HFFc6 (cell line): ENCODE results near the gene CCSER1. TPM values are rescaled to one million over a fixed set of nuclear protein-coding genes. Genes with fewer than 3 reads are reported as not detected.

Experiments used
- DNase-seq: peaks from one replicate; pipeline ENCODE4 v3.0.0-alpha.2; 2018
- H3K27ac Mint-ChIP-seq: 2 replicates; pipeline ENCODE4 v1.8.0; 2020; ENCODE audit warnings: mild to moderate bottlenecking, mixed read lengths
- H3K27me3 Mint-ChIP-seq: 2 replicates; pipeline ENCODE4 v1.8.0; 2021; ENCODE audit warnings: mild to moderate bottlenecking, moderate library complexity, mixed read lengths; ENCODE audit not compliant: insufficient read depth
- H3K36me3 Mint-ChIP-seq: 2 replicates; pipeline ENCODE4 v1.8.0; 2021; ENCODE audit warnings: low read depth, mixed read lengths
- H3K4me1 Mint-ChIP-seq: 2 replicates; pipeline ENCODE4 v1.8.0; 2020; ENCODE audit warnings: low read depth, mixed read lengths
- H3K4me3 Mint-ChIP-seq: 2 replicates; pipeline ENCODE4 v1.8.0; 2020; ENCODE audit warnings: mild to moderate bottlenecking, moderate library complexity, mixed read lengths
- H3K9me3 Mint-ChIP-seq: 2 replicates; pipeline ENCODE4 v1.8.0; 2020; ENCODE audit warnings: mild to moderate bottlenecking, mixed read lengths
- total RNA-seq, 6 experiments: library from RNA; stranded (reverse); fragmentation: NEBNext Ultra II Directional; extraction: Animal tissue kit (Norgen Biotek cat#: 25700); gene quantifications; 2 replicates in 1 of 6; 3 replicates in 5 of 6; pipeline ENCODE4 v1.2.3, GENCODE V29; 2021
- TF ChIP-seq, protein P1 (sequence below): fragments of 200-600 bp; sonication (generic); IDR thresholded peaks from 2 replicates; pipeline ENCODE4 v1.5.0; 2021; ENCODE audit warnings: antibody characterized with exemption, mild to moderate bottlenecking

The CCSER1 gene
- total RNA-seq, 6 experiments from 2014 or later = not detected

DNA sequence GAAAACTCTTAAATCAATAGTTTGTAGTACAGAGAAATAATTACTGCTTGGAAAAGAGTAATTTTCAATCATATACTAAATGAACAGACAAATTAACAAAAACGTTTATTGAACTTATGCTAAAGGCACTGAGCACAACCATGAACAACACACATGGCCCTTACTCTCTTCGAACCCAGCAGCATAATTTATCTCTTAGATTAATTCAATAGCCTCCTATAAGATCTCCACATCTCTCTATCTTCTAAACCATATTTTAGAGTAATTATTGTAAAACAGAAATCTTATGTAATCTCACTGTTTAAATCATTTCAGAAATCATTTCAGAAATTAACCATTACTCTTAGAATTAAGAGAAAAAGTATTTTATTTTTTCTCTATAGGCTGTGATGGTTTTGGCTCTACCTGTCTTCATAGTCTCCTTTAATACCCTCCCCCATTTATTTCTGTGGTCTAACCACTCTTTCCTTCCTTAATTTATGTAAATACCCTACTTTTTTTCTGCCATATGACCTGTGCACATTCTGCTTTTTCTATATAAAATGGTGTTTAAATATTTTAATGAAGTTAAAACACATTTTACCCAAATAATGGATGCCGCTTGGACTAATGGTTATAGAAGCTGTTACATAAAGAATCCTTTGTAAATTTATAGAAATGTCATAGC lies 218.5 kb downstream of the CCSER1 start:
- Mint-ChIP-seq H3K36me3 (no peaks in the 10 kb centered on the region), H3K27ac (no peak overlapping the region), H3K27me3 (no peaks in the 10 kb centered on the region), H3K9me3 (no peaks in the 10 kb centered on the region; the same call in none of the 2 replicates), H3K4me1 (no peaks in the 10 kb centered on the region), H3K4me3 (no peak overlapping the region)
- no peak for DNase-seq
- TF ChIP-seq, protein P1, sequence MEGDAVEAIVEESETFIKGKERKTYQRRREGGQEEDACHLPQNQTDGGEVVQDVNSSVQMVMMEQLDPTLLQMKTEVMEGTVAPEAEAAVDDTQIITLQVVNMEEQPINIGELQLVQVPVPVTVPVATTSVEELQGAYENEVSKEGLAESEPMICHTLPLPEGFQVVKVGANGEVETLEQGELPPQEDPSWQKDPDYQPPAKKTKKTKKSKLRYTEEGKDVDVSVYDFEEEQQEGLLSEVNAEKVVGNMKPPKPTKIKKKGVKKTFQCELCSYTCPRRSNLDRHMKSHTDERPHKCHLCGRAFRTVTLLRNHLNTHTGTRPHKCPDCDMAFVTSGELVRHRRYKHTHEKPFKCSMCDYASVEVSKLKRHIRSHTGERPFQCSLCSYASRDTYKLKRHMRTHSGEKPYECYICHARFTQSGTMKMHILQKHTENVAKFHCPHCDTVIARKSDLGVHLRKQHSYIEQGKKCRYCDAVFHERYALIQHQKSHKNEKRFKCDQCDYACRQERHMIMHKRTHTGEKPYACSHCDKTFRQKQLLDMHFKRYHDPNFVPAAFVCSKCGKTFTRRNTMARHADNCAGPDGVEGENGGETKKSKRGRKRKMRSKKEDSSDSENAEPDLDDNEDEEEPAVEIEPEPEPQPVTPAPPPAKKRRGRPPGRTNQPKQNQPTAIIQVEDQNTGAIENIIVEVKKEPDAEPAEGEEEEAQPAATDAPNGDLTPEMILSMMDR = no peak

DNA sequence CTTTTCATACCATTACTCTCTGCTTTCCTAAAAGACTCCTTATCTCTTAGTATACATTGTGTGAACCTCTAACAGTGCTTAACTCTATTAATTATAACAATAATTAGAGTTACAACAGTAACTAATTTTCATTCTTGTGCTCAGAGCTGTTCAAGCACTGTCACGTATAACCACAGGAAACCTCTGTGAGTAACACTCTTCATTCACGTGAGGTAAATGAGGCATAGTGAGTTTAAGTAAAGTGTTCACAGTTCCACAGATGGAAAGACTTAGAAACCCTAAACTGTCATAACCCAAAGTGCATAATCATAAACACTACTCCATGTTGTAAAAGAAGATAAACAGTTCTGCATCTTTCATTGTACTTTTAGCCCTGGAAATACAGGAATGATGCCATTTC lies 222.4 kb downstream of the CCSER1 start:
- Mint-ChIP-seq H3K36me3 (no peaks in the 10 kb centered on the region), H3K4me3 (no peak overlapping the region), H3K4me1 (no peaks in the 10 kb centered on the region), H3K9me3 (no peaks in the 10 kb centered on the region; the same call in none of the 2 replicates), H3K27me3 (no peaks in the 10 kb centered on the region), H3K27ac (no peak overlapping the region)
- DNase-seq = no peak
- TF ChIP-seq, protein P1 = no peak

- peak; percentile 1 for DNase-seq
- H3K36me3 Mint-ChIP-seq = no peaks in the 10 kb centered on the region
Observed at GRCh38 chr4:90357117-90357710, 230.0 kb downstream of the CCSER1 start.

DNA sequence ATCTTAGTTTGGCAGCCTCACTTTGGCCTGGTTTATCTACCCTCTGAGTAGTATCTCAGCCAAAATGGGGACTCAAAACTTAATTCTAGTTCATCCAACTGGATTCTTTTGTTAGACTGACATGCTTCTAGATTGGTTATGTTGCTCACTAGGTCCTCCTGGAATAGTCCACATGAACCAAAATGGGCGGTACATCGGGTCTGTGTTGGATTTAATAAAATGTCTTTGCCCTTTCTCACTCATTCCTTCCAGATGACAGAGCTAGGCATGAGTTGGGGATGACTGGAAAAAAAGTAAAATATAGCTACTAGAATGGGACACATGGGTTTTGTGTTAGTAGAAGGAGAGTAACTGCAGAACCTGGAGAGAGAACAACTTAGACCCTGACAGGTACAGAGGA lies 247.9 kb downstream of the CCSER1 start:
- no peak for DNase-seq
- H3K4me3 Mint-ChIP-seq = no peak overlapping the region
- no peaks in the 10 kb centered on the region for H3K4me1 Mint-ChIP-seq
- peaks cover 26% of the 10 kb centered on the region for H3K9me3 Mint-ChIP-seq
- H3K27me3 Mint-ChIP-seq = no peaks in the 10 kb centered on the region; the same call in 1 of the 2 replicates
- TF ChIP-seq, protein P1 = no peak
- no peak overlapping the region for H3K27ac Mint-ChIP-seq
- no peaks in the 10 kb centered on the region for H3K36me3 Mint-ChIP-seq

More at GRCh38 chr4:90357117-90357710, 230.0 kb downstream of the CCSER1 start:
- Mint-ChIP-seq H3K4me1 (no peaks in the 10 kb centered on the region), H3K9me3 (peaks cover 7% of the 10 kb centered on the region; the same call in 1 of the 2 replicates), H3K27me3 (no peaks in the 10 kb centered on the region), H3K27ac (no peak overlapping the region), H3K4me3 (no peak overlapping the region)
- TF ChIP-seq, protein P1 = peak; percentile 65

DNA sequence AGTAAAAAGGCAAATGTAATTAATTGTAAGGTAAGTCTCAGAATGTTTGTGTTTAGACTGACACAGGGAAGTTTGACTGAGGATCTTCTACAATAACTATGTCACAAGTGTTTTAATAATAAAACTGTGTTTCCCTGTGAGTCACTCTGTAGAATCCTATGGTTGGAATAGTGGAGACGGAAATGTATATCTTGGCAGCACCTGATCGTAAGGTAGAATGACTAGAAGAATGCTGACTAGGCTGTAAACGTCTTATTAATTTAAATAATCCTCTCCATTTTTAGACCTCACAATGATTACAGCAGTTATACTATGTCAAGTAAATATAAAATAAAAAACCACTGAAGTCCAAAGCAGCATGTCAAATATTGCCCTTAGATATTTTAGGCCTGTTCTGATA lies 266.0 kb downstream of the CCSER1 start:
- no peak overlapping the region for H3K4me3 Mint-ChIP-seq
- TF ChIP-seq, protein P1 = no peak
- DNase-seq = no peak
- no peaks in the 10 kb centered on the region for H3K4me1 Mint-ChIP-seq
- no peaks in the 10 kb centered on the region for H3K27me3 Mint-ChIP-seq
- H3K9me3 Mint-ChIP-seq = peaks cover 5% of the 10 kb centered on the region; the same call in 1 of the 2 replicates
- H3K27ac Mint-ChIP-seq = no peak overlapping the region
- H3K36me3 Mint-ChIP-seq = no peaks in the 10 kb centered on the region
